Upper lobe of left lung (tissue), 6 donors: ENCODE data around the gene HSPB7. TPM values are rescaled to one million over a fixed set of nuclear protein-coding genes. Genes with fewer than 3 reads are reported as not detected.
"Not testable (repeated sequence)": the region's sequence is repeated elsewhere in the genome, so short reads cannot be mapped to it uniquely, and the experiment has no call there.

ENCODE experiments used
- ATAC-seq, 2 donors: fragments of 200-7000 bp; cut with Tn5 transposase; one replicate each; pipeline ENCODE4 v1.9.1; 2022; ENCODE audit warnings: mild to moderate bottlenecking in 2 of 2, moderate library complexity in 2 of 2; ENCODE audit not compliant: low FRiP score in 2 of 2
- DNase-seq, 2 donors: peaks; one replicate each; pipeline ENCODE4 v3.0.0-alpha.2; 2019 to 2020
- H3K27ac ChIP-seq, 4 donors: fragments of 200-600 bp; sonication (generic); one replicate each; pipeline ENCODE4 v1.5.1; 2016 to 2019
- H3K27me3 ChIP-seq, 4 donors: fragments of 200-600 bp; sonication (generic); one replicate each; pipeline ENCODE4 v1.5.1; 2017 to 2019
- H3K36me3 ChIP-seq, 4 donors: fragments of 200-600 bp; sonication (generic); one replicate each; pipeline ENCODE4 v1.5.1; 2016 to 2019
- H3K4me1 ChIP-seq, 4 donors: fragments of 200-600 bp; sonication (generic); one replicate each; pipeline ENCODE4 v1.5.1; 2018 to 2019
- H3K4me3 ChIP-seq, 4 donors: fragments of 200-600 bp; sonication (generic); one replicate each; pipeline ENCODE4 v1.5.1; 2017 to 2019; ENCODE audit warnings: mild to moderate bottlenecking in 2 of 4, moderate library complexity in 1 of 4
- H3K9me3 ChIP-seq, 4 donors: fragments of 200-600 bp; sonication (generic); one replicate each; pipeline ENCODE4 v1.5.1; 2018 to 2019
- EP300 ChIP-seq, 4 donors: sonication (generic); formaldehyde crosslinking; IDR thresholded peaks; one replicate each; pipeline ENCODE4 v1.5.1; 2017; ENCODE audit warnings: antibody characterized with exemption in 4 of 4, control low read depth in 2 of 4
- POLR2A ChIP-seq, 4 donors: fragments of 450-650 bp; IDR thresholded peaks; one replicate each; pipeline ENCODE4 v1.5.1; 2016 to 2017; ENCODE audit warnings: antibody characterized with exemption in 4 of 4, mild to moderate bottlenecking in 2 of 4
- POLR2AphosphoS5 ChIP-seq, 2 donors: sonication (generic); formaldehyde crosslinking; IDR thresholded peaks; one replicate each; pipeline ENCODE4 v1.5.1; 2017; ENCODE audit warnings: antibody characterized with exemption in 2 of 2
- WGBS, 2 donors: methylation state at CpG; one replicate each; pipeline ENCODE4 v1.1.5; 2017 to 2018; 5-methylcytosine and 5-hydroxymethylcytosine counted together
- total RNA-seq, 6 donors: library from RNA; depleted of rRNA in 4 of 6; stranded (reverse); fragments of >200 nt in 4 of 6; gene quantifications; one replicate each; pipeline versions ENCODE4 v1.1.0 to v1.2.1, GENCODE V29; 2016 to 2021
- TF ChIP-seq, protein P1 (sequence below), 6 experiments: fragments of 450-650 bp in 4 of 6; fragments of 200-600 bp in 2 of 6; sonication (generic) in 2 of 6; IDR thresholded peaks; one replicate each; pipeline ENCODE4 v1.5.1; 2016 to 2019; ENCODE audit warnings: antibody characterized with exemption in 6 of 6
- donor health status: DM: no; HTN: no; CAD: no; lungs with moderate emphysema.
- donor health status: DM: no; HTN: yes; CAD: no; lungs with severe emphysema.

Gene HSPB7
- total RNA-seq, 6 donors from 2014 or later = 1.0 to 9.2 (median 3.0) TPM

DNA sequence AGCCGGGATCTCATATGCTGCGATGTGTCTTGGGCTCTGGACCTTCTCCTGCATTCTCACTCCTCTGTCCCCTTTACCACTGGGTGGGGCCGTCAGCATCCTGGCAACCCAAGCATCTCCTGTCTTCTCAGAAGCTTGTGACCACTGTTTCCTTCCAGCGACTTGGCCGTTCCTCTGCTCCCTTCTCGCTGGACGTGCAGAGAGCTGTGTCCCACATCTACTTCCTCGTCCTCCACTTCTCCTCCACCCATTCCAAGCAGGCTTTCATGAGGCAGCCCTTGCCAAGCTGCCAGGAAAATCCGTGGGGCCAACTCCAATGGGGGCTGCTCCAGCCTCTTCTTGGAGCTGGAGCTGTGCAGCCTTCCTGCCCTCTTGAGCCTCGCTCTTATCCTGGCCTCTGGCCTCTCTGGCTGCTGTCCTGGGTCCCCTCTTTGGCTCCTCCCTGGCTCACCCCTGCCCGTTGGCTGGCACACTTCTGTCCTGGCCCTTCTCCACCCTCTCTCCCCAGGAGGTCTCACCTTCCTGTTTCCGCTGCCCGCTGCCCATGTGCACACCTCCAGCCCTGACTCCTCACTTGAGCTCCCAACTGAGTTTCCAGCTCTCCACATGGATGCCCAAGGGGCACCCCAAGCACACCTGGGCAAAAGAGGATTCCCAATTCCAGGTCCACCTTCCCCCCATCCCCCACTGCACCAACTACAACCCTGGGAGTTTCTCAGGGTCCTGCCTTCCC, 46.9 kb upstream of the HSPB7 start:
- Histone ChIP-seq H3K27me3 (no peaks in the 10 kb centered on the region), H3K4me3 (no peak overlapping the region), H3K9me3 (no peaks in the 10 kb centered on the region), H3K4me1 (peaks cover 6 to 16% (median 9%) of the 10 kb centered on the region in 4 donors), H3K27ac (no peak overlapping the region), H3K36me3 (no peaks in the 10 kb centered on the region)
- 29 to 36% methylated on average over 13 of the region's 13 CpGs for WGBS, 2 donors
- ATAC-seq (no peak), DNase-seq (no peak)
- TF ChIP-seq EP300 (IDR thresholded peaks at IDR 0.05) (no peak), POLR2A (IDR thresholded peaks at IDR 0.05) (no peak), POLR2AphosphoS5 (IDR thresholded peaks at IDR 0.05) (no peak)
- TF ChIP-seq, protein P1, sequence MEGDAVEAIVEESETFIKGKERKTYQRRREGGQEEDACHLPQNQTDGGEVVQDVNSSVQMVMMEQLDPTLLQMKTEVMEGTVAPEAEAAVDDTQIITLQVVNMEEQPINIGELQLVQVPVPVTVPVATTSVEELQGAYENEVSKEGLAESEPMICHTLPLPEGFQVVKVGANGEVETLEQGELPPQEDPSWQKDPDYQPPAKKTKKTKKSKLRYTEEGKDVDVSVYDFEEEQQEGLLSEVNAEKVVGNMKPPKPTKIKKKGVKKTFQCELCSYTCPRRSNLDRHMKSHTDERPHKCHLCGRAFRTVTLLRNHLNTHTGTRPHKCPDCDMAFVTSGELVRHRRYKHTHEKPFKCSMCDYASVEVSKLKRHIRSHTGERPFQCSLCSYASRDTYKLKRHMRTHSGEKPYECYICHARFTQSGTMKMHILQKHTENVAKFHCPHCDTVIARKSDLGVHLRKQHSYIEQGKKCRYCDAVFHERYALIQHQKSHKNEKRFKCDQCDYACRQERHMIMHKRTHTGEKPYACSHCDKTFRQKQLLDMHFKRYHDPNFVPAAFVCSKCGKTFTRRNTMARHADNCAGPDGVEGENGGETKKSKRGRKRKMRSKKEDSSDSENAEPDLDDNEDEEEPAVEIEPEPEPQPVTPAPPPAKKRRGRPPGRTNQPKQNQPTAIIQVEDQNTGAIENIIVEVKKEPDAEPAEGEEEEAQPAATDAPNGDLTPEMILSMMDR (IDR thresholded peaks at IDR 0.05) = no peak

DNA sequence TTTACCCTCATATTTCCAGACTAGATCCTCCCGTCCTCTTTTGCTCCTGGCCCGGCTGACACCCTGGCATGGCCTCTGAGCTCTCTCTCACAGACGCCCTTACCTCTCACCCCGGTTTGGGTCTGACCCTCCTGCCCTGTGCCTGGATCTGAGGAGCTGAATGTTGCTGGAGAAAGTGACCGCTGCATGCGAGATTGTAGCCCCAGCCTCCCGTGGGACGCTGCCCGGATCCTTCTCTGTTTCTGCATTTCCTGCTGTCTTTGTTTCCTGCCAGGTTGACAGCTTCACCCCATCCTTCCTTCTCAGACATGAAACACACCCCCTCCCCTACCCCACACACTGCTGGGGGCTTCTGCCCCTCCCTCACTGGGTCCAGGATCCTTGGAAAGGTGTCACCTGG, 46.1 kb upstream of the HSPB7 start:
- WGBS, 2 donors = 62 to 65% methylated on average over 9 of the region's 9 CpGs
- no peaks in the 10 kb centered on the region for H3K27me3 ChIP-seq
- H3K4me1 ChIP-seq = peaks cover 6 to 16% (median 9%) of the 10 kb centered on the region in 4 donors
- H3K4me3 ChIP-seq = no peak overlapping the region
- DNase-seq (no peak), ATAC-seq (no peak)
- no peaks in the 10 kb centered on the region for H3K9me3 ChIP-seq
- no peaks in the 10 kb centered on the region for H3K36me3 ChIP-seq
- no peak overlapping the region for H3K27ac ChIP-seq
- TF ChIP-seq POLR2AphosphoS5 (IDR thresholded peaks at IDR 0.05) (no peak), EP300 (IDR thresholded peaks at IDR 0.05) (no peak), POLR2A (IDR thresholded peaks at IDR 0.05) (no peak)
- TF ChIP-seq, protein P1 (IDR thresholded peaks at IDR 0.05) = no peak

DNA sequence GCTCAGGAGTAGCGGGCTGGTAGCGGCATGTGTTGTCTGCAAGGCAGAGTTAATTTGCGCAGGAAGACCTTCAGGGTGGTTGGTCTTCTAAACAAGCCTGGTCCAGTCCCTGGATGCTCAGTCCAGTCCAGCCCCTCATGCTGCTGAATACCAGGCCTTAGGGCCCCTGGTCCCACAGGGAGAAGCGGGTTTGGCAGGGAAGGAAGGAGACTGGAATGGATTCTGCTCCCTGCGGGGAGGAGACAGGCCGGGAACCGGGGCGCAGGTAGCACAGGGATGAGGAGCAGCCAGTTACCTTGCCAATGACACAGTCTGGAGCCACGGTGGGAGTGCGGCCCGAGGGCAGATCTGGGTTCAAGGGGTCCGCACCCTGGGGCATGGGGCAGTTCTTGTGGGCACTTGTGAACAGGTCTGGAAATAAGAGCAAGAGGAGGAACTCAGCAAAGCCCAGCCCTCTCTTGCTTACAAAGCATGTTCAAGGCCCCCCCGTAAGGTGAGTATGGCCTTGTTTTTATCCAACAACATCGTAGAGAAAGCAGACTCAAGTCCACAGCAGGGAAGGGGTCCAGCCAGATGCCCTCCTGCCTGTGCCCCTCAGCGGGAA, 45.5 kb upstream of the HSPB7 start:
- H3K9me3 ChIP-seq = no peaks in the 10 kb centered on the region
- no peak overlapping the region for H3K4me3 ChIP-seq
- DNase-seq = no peak
- H3K27ac ChIP-seq = no peak overlapping the region
- ATAC-seq = no peak
- H3K27me3 ChIP-seq = no peaks in the 10 kb centered on the region
- TF ChIP-seq, protein P1 (IDR thresholded peaks at IDR 0.05) = no peak
- TF ChIP-seq EP300 (IDR thresholded peaks at IDR 0.05) = no peak
- TF ChIP-seq POLR2AphosphoS5 (IDR thresholded peaks at IDR 0.05) = no peak
- TF ChIP-seq POLR2A (IDR thresholded peaks at IDR 0.05) = no peak
- no peaks in the 10 kb centered on the region for H3K36me3 ChIP-seq
- 93 to 94% methylated on average over 11 to 15 of the region's 15 CpGs for whole genome bisulfite sequencing, 2 donors
- peaks cover 3 to 11% (median 4%) of the 10 kb centered on the region in 4 donors for H3K4me1 ChIP-seq

DNA sequence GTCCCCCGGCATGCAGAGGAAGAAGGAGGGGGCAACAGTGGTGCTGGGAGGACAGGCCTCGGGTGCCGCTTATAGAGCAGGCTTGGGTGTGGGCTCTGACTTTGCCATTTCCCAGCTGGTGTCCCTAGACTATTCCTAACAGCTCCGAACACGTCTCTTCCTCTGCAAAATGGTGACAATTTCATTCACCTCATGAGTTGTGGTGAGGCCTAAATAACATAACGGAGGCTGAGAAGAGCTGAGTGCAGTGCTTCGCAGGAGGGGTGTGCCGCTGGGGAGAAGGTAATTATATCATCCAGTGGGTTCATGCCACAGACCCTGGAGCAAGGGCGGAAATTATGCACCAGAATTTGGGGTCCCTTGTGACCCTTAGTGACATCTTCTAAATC, 44.8 kb upstream of the HSPB7 start:
- H3K4me3 ChIP-seq, ATAC-seq, H3K27ac ChIP-seq, H3K4me1 ChIP-seq, DNase-seq, H3K9me3 ChIP-seq, H3K36me3 ChIP-seq, H3K27me3 ChIP-seq: not testable (repeated sequence)
- 82 to 92% methylated on average over 6 to 9 of the region's 9 CpGs for WGBS, 2 donors

DNA sequence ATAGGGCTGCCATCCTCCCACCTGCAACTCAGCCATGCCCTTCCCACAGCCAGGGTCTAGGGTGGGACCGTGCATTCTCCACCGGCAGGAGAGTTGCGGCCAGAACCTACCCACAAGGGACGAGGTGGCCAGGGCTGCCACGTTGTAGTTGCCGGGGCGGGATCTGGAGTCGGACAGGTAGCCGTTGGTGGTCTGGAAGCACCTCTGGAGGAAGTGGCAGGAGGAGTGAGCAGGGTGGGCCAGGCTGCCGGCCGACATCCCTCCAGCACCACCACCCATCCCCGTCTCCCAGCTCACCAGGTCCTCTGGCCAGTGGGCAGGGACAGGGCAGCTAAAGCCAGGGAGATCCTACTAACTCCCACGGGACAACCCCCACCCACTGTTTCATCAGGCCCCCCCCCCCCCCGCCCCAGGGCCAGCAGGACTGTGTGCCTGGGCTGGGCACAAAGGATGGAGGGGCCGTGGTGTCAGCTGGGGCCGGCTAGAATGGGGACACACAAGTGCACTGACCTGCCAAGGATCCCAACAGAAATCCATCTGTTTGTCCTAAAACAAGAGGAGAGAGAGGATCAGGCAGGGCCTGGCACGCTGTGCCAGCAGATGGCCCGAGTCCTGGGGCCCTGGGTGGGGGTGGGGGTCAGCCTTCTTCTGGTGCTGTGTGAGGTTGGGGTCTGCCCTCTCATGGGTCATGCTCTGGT, 44.3 kb upstream of the HSPB7 start:
- not testable (repeated sequence) for H3K9me3 ChIP-seq, H3K27me3 ChIP-seq, H3K36me3 ChIP-seq, H3K4me1 ChIP-seq, DNase-seq, H3K4me3 ChIP-seq, H3K27ac ChIP-seq, ATAC-seq
- 75% methylated on average over 17 of the region's 18 CpGs; no CpG with 5 or more reads in 1 of the 2 donors for WGBS, 2 donors
